ENCODE results near the gene PTPN6.
A peak's percentile ranks its signal among the peaks of the same experiment; 100 is the strongest.
"Not testable (repeated sequence)": the region's sequence is repeated elsewhere in the genome, so short reads cannot be mapped to it uniquely, and the experiment has no call there.

The PTPN6 gene

DNA sequence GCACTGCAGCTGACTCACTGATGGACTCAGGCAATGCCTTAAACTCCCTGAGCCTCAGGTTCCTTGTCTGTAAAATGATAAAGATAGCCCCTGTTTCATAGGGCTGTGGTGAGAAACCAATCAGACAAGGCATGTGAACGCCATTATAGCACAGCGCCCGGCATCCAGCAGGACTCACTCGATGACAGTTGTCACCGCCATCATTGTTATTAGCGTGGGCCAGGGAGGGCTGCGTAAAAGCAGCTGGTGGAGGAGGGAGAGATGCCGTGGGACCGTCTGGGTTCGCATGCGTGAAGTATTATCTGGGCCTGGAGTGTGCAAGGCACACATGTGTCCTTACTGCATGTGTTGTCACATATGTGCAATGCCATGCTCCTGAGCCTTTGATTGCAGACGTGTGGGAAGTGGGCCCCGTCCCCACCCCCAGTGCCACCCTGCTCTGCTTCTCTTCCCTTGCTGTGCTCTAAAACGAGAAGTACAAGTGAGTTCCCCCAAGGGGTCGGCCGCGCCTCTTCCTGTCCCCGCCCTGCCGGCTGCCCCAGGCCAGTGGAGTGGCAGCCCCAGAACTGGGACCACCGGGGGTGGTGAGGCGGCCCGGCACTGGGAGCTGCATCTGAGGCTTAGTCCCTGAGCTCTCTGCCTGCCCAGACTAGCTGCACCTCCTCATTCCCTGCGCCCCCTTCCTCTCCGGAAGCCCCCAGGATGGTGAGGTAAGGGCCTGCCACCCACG lies at the start of gene PTPN6:
Gene PTPN6, plus strand, starts transcription at position 546 of the 730 bp plus-strand sequence. Its CDS starts 157 bp downstream, at position 703.
- peak; percentile 46 for DNase-seq

GRCh38 chr12:6902448-6902847 lies 48.7 kb upstream of the PTPN6 start:
- no peak for DNase-seq

- no peak for DNase-seq
These were observed 47.4 kb upstream of the PTPN6 start for GRCh38 chr12:6903722-6904121.

DNA sequence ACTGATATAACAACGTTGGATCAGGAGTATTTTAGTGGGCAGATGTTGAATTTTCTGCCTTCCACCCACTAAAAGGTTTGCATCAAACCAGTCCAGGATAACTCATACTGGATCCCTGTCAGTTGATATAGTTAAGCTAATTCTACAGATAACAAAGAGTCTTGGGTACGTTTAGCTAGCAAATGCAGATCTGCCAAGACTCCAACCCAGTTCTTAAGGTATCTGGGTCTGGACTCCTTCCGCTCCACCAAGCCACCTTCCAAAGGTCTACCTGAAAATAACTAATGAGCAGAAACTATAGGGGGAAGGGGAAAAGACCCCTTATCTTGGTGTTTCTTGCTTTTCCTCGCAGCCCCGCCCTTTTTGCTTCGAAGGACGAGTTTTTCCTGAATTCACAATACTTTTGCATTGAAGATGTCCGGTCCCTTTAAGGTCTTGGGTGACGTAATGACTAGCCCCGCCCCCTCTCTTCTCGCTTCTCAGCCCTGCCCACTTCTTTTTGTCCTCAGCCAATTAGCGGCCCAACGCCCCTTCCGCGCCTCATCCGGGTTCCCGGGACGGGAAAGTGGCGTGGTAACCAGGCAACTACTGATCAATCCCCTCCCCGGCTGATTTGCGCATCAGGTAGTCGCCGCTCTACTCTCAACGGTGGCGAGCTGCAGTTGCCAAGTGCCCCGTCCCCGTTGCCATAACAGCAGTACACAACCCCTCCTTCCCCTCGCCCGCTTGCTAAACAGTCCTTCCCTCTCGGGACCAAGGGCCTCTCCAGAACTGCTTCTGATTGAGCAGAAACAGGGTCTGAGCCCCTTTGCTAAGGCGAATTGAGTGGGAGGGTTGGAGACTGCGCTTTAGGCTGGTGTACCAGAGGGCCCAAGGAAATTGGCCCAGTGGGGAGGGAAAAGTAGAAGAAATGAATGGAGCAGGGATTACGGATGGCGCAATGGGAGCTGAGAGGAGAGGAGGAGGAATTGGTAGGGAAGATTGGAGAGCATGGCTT lies 46.6 kb upstream of the PTPN6 start, which contains the start of gene LRRC23:
Gene LRRC23, plus strand, starts transcription at position 543 of the 997 bp plus-strand sequence. CDS start 812 bp downstream, outside the sequence.
- peak; percentile 98 for DNase-seq

DNA sequence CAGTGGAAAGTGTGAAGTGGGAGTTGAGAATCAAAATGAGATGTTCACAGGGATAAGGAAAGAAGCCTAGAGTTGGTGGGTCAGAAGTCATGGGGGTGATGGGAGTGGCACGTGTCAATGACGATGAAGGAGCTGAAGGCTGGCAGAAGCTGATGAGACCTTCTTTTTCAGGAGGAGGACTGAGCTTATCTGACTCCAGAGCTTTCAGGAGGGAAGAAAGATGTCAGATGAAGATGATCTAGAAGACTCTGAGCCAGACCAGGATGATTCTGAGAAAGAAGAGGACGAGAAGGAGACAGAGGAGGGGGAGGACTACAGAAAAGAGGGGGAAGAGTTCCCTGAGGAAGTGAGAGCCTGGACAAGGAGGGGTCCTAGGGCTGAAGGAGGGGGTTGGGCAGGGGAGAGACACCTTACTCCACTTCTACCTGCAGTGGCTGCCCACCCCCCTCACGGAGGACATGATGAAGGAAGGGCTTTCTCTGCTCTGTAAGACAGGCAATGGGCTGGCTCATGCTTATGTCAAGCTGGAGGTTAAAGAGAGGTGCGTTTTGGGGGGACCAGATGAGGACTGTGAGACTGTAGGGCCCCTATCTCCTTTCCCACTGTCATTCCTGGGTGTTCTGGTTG lies 45.6 kb upstream of the PTPN6 start:
- no peak for DNase-seq

GRCh38 chr12:6908141-6908540 lies 43.0 kb upstream of the PTPN6 start:
- DNase-seq = not testable (repeated sequence)

GRCh38 chr12:6909421-6910145 lies 41.6 kb upstream of the PTPN6 start:
- DNase-seq = no peak

GRCh38 chr12:6912164-6912935 lies 38.8 kb upstream of the PTPN6 start:
- DNase-seq = no peak

DNA sequence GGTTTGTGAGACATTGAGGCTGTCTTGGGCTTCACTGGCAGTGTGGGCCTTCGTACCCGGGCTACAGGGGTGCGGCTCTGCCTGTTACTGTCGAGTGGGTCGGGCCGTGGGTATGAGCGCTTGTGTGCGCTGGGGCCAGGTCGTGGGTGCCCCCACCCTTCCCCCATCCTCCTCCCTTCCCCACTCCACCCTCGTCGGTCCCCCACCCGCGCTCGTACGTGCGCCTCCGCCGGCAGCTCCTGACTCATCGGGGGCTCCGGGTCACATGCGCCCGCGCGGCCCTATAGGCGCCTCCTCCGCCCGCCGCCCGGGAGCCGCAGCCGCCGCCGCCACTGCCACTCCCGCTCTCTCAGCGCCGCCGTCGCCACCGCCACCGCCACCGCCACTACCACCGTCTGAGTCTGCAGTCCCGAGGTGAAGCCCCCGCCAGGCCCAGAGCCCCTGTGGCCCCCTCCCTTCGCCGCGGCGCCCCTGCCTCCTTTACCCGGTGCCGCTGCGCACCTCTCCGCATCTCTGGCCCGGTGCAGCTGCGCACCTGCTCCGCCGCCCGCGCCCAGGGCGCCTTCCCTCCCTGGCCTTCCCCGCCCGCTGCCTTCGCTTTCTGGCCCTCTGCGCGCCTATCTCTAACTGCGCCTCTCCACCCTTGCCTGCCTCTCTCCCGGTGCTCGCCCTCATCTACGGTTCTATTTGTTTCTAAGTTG lies 36.8 kb upstream of the PTPN6 start, which contains the start of gene ENO2:
Gene ENO2, plus strand, starts transcription at position 335 of the 701 bp plus-strand sequence. CDS start 1,253 bp downstream, outside the sequence.
- peak; percentile 88 for DNase-seq

DNA sequence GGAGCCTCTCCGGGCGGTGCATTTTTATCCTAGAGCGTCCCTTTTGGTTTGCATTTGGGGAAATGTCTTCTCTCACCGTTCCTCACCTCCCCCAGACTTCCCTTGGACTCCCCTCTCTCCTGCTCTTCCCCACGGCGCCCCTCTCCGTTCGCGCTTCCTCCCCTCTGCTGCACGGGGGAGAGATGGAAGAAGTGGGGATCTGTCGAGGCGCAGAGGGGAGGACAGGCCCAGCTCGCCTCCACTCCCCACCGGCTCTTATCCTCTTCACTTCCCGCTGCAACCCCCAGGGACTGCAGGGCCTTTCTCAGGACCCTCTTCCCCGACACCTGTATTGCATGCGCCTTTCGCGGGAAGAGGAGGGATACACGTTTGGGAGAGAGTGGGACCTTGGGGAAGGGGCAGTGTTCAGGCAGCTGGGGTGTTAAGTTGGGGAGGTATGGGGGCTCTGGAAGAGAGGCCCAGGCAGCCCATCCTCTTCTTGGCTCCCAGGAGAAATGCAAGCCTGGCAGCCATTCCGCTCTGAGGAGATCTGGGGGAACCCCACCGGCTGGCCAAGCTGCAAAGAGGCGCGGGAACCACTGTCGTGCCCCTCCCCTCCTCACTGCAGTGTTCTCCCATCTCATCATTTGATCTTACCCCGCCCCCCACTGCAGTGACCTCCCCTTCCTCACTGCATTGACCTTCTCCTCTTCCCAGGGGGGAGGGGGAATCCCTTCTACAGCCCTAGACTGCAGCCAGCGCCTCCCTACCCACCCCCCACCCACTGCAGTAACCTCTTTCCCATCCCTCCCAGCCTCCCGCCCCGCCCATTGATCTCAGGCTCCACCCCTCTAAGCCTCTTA lies 36.0 kb upstream of the PTPN6 start:
- DNase-seq = no peak

DNA sequence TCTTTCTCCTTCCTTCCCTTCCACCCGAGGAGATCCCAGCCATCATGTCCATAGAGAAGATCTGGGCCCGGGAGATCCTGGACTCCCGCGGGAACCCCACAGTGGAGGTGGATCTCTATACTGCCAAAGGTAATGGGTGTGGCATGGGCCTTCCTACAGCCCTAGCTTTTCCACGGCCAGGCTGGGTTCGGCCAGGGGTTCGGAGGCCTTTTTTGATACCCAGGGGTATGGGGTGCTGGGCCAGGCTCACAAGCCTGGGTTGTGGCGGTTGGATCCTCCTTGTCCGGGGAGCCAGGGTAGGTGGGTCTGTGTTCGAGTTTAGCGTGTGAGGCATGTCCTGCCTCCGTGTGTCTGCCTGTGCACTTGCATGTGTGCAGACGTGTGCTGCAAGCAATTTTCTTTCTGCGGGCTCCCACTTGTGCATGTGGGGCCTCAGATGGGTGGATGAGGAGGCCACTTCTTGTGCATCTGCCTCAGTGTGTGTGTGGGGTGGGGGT lies 35.3 kb upstream of the PTPN6 start:
- no peak for DNase-seq

- no peak for DNase-seq
These were observed 34.5 kb upstream of the PTPN6 start for GRCh38 chr12:6916426-6917200.

DNA sequence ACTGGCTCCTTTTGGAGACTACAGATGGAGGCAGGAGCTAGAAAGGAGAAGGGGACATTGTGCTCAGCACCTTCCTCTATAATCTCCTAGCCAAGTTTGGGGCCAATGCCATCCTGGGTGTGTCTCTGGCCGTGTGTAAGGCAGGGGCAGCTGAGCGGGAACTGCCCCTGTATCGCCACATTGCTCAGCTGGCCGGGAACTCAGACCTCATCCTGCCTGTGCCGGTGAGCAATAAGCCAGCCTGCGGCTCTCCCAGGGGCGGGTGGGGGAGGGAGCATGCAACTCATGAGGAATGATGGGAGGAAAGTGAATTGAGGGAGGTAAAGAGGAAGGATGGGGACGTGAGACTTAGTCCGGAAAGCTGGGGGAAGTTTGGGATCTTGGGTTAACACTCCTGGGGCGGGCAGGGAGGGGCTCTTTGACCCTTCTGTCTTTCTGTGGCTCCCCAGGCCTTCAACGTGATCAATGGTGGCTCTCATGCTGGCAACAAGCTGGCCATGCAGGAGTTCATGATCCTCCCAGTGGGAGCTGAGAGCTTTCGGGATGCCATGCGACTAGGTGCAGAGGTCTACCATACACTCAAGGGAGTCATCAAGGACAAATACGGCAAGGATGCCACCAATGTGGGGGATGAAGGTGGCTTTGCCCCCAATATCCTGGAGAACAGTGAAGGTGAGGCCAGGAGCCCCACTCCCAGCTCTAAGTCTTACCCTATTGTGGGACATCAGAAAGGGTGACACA lies 33.5 kb upstream of the PTPN6 start:
- DNase-seq = no peak

DNA sequence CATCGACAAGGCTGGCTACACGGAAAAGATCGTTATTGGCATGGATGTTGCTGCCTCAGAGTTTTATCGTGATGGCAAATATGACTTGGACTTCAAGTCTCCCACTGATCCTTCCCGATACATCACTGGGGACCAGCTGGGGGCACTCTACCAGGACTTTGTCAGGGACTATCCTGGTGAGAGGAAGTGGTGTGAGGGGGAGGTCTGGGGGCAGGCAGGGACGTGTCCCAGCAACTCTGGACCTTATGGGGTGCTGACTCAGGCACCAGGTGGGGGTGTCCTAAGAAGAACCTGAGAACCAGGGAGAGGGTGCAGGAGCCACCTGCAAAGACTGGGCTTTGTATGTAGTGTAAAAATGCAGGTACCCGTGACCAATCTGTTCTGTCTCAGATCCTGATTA lies 31.6 kb upstream of the PTPN6 start:
- DNase-seq = no peak

DNA sequence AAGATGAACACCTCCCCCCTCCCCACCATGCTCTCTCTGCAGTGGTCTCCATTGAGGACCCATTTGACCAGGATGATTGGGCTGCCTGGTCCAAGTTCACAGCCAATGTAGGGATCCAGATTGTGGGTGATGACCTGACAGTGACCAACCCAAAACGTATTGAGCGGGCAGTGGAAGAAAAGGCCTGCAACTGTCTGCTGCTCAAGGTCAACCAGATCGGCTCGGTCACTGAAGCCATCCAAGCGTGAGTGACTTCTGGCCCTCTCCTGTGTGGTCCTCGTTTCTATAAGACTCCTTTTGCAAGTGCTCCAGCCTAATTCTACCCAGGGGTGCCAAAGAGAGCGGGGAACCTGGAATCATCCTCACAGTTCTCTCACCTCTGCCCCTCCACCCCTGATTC lies 29.6 kb upstream of the PTPN6 start:
- no peak for DNase-seq

DNA sequence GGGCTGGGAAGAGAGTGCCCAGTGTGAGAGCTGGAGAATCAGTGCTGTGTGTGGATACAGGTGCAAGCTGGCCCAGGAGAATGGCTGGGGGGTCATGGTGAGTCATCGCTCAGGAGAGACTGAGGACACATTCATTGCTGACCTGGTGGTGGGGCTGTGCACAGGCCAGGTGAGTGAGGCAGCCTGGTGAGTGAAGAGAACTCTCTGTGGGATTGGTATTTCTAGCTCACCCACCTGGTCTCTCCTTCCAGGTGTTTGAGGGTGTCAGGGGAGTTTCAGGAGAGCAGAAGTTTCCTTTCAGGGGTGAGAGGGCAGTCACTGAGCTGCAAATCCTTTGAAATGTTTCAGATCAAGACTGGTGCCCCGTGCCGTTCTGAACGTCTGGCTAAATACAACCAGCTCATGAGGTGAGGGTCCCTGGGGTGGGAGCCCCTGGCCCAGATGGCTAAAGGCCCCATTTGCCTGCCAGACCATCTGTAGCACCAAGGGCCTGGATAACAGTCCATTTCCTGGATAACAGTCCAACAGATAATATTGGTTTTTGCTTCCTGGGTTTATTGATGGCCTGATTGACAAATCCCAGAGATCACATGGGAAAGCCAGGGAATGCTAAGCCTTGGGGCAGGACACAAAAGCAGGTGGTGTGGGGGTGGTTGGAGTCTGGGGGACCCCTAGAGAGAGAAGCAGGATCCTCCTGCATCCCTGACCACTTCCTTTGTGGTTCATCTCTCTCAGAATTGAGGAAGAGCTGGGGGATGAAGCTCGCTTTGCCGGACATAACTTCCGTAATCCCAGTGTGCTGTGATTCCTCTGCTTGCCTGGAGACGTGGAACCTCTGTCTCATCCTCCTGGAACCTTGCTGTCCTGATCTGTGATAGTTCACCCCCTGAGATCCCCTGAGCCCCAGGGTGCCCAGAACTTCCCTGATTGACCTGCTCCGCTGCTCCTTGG lies 28.9 kb upstream of the PTPN6 start:
- no peak for DNase-seq

Measured in activated CD4-positive, alpha-beta T cell treated with anti-CD3 and anti-CD28 coated beads, Interleukin-2, amount 50 U/mL, for 1 hour (primary cell).